Endodermal cell (in vitro differentiated cells): Measurements from ENCODE around the gene MAML2. TPM values are rescaled to one million over a fixed set of nuclear protein-coding genes. Genes with fewer than 3 reads are reported as not detected.

ENCODE experiments used
- DNase-seq: peaks from one replicate; pipeline ENCODE4 v3.0.0-alpha.2; 2017
- H3K27ac ChIP-seq: 2 replicates; pipeline ENCODE4 v1.5.1; 2013; ENCODE audit warnings: mild to moderate bottlenecking, low read depth, low read length, moderate library complexity
- H3K27me3 ChIP-seq: 2 replicates; pipeline ENCODE4 v1.6.1; 2013; ENCODE audit warnings: mild to moderate bottlenecking, low read length, moderate library complexity; ENCODE audit not compliant: insufficient read depth, control insufficient read depth, poor library complexity, severe bottlenecking
- H3K36me3 ChIP-seq: 2 replicates; pipeline ENCODE4 v1.7.0; 2013; ENCODE audit warnings: mild to moderate bottlenecking, low read length, moderate library complexity; ENCODE audit not compliant: control insufficient read depth, insufficient read depth
- H3K4me1 ChIP-seq: one replicate; pipeline ENCODE4 v1.7.0; 2013; ENCODE audit warnings: low read length; ENCODE audit not compliant: control insufficient read depth, insufficient read depth
- H3K4me3 ChIP-seq: 2 replicates; pipeline ENCODE4 v1.5.1; 2013; ENCODE audit warnings: mild to moderate bottlenecking, low read length, moderate library complexity
- H3K9ac ChIP-seq: 2 replicates; pipeline ENCODE4 v1.6.1; 2013; ENCODE audit warnings: mild to moderate bottlenecking, low read length, moderate library complexity; ENCODE audit not compliant: poor library complexity, severe bottlenecking; ENCODE audit errors: extremely low read depth
- H3K9me3 ChIP-seq: 2 replicates; pipeline ENCODE4 v1.6.1; 2013; ENCODE audit warnings: mild to moderate bottlenecking, low read length, moderate library complexity; ENCODE audit not compliant: control insufficient read depth
- H3K27ac Mint-ChIP-seq: 2 replicates; pipeline ENCODE4 v1.8.0; 2020; ENCODE audit warnings: mixed read lengths
- H3K27me3 Mint-ChIP-seq: 2 replicates; pipeline ENCODE4 v1.8.0; 2021; ENCODE audit warnings: mild to moderate bottlenecking, mixed read lengths; ENCODE audit not compliant: insufficient read depth
- H3K36me3 Mint-ChIP-seq: 2 replicates; pipeline ENCODE4 v1.8.0; 2020; ENCODE audit warnings: low read depth, mixed read lengths
- H3K4me1 Mint-ChIP-seq: 2 replicates; pipeline ENCODE4 v1.8.0; 2020; ENCODE audit warnings: mixed read lengths
- H3K4me3 Mint-ChIP-seq: 2 replicates; pipeline ENCODE4 v1.8.0; 2020; ENCODE audit warnings: mild to moderate bottlenecking, moderate library complexity, mixed read lengths
- H3K9me3 Mint-ChIP-seq: 2 replicates; pipeline ENCODE4 v1.8.0; 2020; ENCODE audit warnings: mild to moderate bottlenecking, mixed read lengths
- WGBS, 2 experiments: methylation state at CpG; one replicate each; pipeline versions ENCODE4 v1.1.5 to v1.1.7; 2013; ENCODE audit warnings: missing lambda C conversion rate in 2 of 2, mixed read lengths in 1 of 2; ENCODE audit not compliant: insufficient coverage in 1 of 2, insufficient read length in 1 of 2; 5-methylcytosine and 5-hydroxymethylcytosine counted together
- total RNA-seq, 2 donors: library from RNA; stranded (reverse); fragmentation: NEBNext Ultra II Directional in 1 of 2; extraction: Animal tissue kit (Norgen Biotek cat#: 25700) in 1 of 2; gene quantifications; 2 replicates in 1 of 2; 3 replicates in 1 of 2; pipeline ENCODE4 v1.2.1, GENCODE V29; 2021
- TF ChIP-seq, protein P1 (sequence below): fragments of 200-600 bp; sonication (generic); conservative IDR thresholded peaks from 2 replicates; pipeline ENCODE4 v1.5.0; 2021; ENCODE audit warnings: antibody characterized with exemption, mild to moderate bottlenecking

The MAML2 gene
- total RNA-seq, 2 donors from 2014 or later = 6.6 to 8.0 TPM

DNA sequence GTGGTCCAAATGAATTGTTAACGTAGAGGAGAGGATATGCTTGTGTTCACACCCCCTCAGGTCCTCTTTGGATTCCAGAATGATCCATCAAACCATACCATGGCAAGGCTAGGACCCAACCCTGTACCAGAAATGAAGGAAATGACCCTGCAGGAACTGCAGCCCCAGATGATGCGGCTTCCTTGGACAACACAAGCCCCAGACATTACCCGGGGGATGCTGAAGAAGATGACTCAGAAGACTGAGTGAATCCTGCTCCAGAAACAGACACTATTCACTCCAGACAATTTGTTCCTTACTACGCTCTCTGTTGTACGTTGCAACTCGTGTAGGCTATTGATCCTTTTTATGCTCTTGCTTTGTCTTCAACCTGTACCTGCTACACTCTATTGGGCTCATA, 403.9 kb downstream of the MAML2 start:
- Histone ChIP-seq H3K27me3 (no peaks in the 10 kb centered on the region), H3K4me1 (no peaks in the 10 kb centered on the region), H3K9me3 (peaks cover 46% of the 10 kb centered on the region), H3K9ac (no peak overlapping the region), H3K36me3 (no peaks in the 10 kb centered on the region), H3K4me3 (no peak overlapping the region), H3K27ac (no peak overlapping the region)
- Mint-ChIP-seq H3K27ac (no peak overlapping the region), H3K9me3 (peaks cover 41% of the 10 kb centered on the region), H3K4me3 (no peak overlapping the region), H3K4me1 (no peaks in the 10 kb centered on the region), H3K27me3 (no peaks in the 10 kb centered on the region), H3K36me3 (peaks cover under 1% of the 10 kb centered on the region)
- no peak for DNase-seq
- WGBS, 2 experiments = 94 to 100% methylated on average over 5 to 6 of the region's 6 CpGs
- TF ChIP-seq, protein P1, sequence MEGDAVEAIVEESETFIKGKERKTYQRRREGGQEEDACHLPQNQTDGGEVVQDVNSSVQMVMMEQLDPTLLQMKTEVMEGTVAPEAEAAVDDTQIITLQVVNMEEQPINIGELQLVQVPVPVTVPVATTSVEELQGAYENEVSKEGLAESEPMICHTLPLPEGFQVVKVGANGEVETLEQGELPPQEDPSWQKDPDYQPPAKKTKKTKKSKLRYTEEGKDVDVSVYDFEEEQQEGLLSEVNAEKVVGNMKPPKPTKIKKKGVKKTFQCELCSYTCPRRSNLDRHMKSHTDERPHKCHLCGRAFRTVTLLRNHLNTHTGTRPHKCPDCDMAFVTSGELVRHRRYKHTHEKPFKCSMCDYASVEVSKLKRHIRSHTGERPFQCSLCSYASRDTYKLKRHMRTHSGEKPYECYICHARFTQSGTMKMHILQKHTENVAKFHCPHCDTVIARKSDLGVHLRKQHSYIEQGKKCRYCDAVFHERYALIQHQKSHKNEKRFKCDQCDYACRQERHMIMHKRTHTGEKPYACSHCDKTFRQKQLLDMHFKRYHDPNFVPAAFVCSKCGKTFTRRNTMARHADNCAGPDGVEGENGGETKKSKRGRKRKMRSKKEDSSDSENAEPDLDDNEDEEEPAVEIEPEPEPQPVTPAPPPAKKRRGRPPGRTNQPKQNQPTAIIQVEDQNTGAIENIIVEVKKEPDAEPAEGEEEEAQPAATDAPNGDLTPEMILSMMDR = no peak

- no peak overlapping the region for H3K4me3 Mint-ChIP-seq
- no peaks in the 10 kb centered on the region for H3K4me1 Mint-ChIP-seq
- Histone ChIP-seq H3K27ac (no peak overlapping the region), H3K27me3 (no peaks in the 10 kb centered on the region), H3K9ac (no peak overlapping the region), H3K36me3 (no peaks in the 10 kb centered on the region), H3K4me1 (no peaks in the 10 kb centered on the region), H3K4me3 (no peak overlapping the region), H3K9me3 (peaks cover 52% of the 10 kb centered on the region)
- H3K36me3 Mint-ChIP-seq = no peaks in the 10 kb centered on the region
- H3K9me3 Mint-ChIP-seq = peaks cover 35% of the 10 kb centered on the region
- H3K27ac Mint-ChIP-seq = no peak overlapping the region
- TF ChIP-seq, protein P1 = no peak
- peaks cover under 1% of the 10 kb centered on the region for H3K27me3 Mint-ChIP-seq
- no peak for DNase-seq
These were observed 405.6 kb downstream of the MAML2 start for GRCh38 chr11:95937358-95937757.

- Mint-ChIP-seq H3K27me3 (peaks cover 10% of the 10 kb centered on the region), H3K9me3 (peaks cover 44% of the 10 kb centered on the region), H3K4me3 (no peak overlapping the region), H3K4me1 (no peaks in the 10 kb centered on the region), H3K27ac (no peak overlapping the region), H3K36me3 (no peaks in the 10 kb centered on the region)
- Histone ChIP-seq H3K27ac (no peak overlapping the region), H3K9ac (no peak overlapping the region), H3K4me1 (no peaks in the 10 kb centered on the region), H3K27me3 (no peaks in the 10 kb centered on the region), H3K36me3 (no peaks in the 10 kb centered on the region), H3K4me3 (peak overlapping the region; percentile 22), H3K9me3 (peaks cover 76% of the 10 kb centered on the region)
- DNase-seq = no peak
- WGBS, 2 experiments = 86 to 96% methylated on average over 5 of the region's 5 CpGs
- TF ChIP-seq, protein P1 = no peak
These were observed 409.4 kb downstream of the MAML2 start for GRCh38 chr11:95933594-95933993.
